Measurements from ENCODE around the gene NEURL1B. TPM values are rescaled to one million over a fixed set of nuclear protein-coding genes. Genes with fewer than 3 reads are reported as not detected.

Gene NEURL1B
- polyA plus RNA-seq, 1 donor from 2014 or later = not detected

GRCh38 chr5:172692981-172693380 is 51.9 kb downstream of the NEURL1B start:
- peaks cover 2% of the 10 kb centered on the region for H3K27me3 Mint-ChIP-seq
- H3K9me3 Mint-ChIP-seq = no peaks in the 10 kb centered on the region
- H3K4me1 Mint-ChIP-seq = peaks cover 6 to 8% (median 7%) of the 10 kb centered on the region in 3 donors
- no peak overlapping the region for H3K27ac Mint-ChIP-seq
- H3K4me3 Mint-ChIP-seq = no peak overlapping the region
- no peaks in the 10 kb centered on the region for H3K36me3 Mint-ChIP-seq

- H3K36me3 Mint-ChIP-seq = no peaks in the 10 kb centered on the region
These were observed 53.0 kb downstream of the NEURL1B start for GRCh38 chr5:172694061-172694460.

GRCh38 chr5:172694541-172694940 is 53.5 kb downstream of the NEURL1B start:
- Mint-ChIP-seq H3K27ac (no peak overlapping the region), H3K27me3 (no peaks in the 10 kb centered on the region), H3K4me1 (peaks cover 6 to 8% (median 7%) of the 10 kb centered on the region in 3 donors), H3K4me3 (peak overlapping the region in 1 of 4 donors; percentile 36), H3K36me3 (no peaks in the 10 kb centered on the region), H3K9me3 (no peaks in the 10 kb centered on the region)

More at GRCh38 chr5:172694061-172694460, 53.0 kb downstream of the NEURL1B start:
- H3K4me1 Mint-ChIP-seq = peaks cover 6 to 8% (median 7%) of the 10 kb centered on the region in 3 donors
- no peaks in the 10 kb centered on the region for H3K9me3 Mint-ChIP-seq
- H3K4me3 Mint-ChIP-seq = no peak overlapping the region
- H3K27ac Mint-ChIP-seq = peak overlapping the region in 1 of 3 donors; percentile 2
- no peaks in the 10 kb centered on the region for H3K27me3 Mint-ChIP-seq

- no peaks in the 10 kb centered on the region for H3K27me3 Mint-ChIP-seq
- H3K4me3 Mint-ChIP-seq = peak overlapping the region in 2 of 4 donors; percentile 17 to 77
- no peak overlapping the region for H3K27ac Mint-ChIP-seq
- no peaks in the 10 kb centered on the region for H3K9me3 Mint-ChIP-seq
- H3K4me1 Mint-ChIP-seq = peaks cover 6 to 8% (median 7%) of the 10 kb centered on the region in 3 donors
- H3K36me3 Mint-ChIP-seq = no peaks in the 10 kb centered on the region
These were observed 54.4 kb downstream of the NEURL1B start for GRCh38 chr5:172695232-172696054.

DNA sequence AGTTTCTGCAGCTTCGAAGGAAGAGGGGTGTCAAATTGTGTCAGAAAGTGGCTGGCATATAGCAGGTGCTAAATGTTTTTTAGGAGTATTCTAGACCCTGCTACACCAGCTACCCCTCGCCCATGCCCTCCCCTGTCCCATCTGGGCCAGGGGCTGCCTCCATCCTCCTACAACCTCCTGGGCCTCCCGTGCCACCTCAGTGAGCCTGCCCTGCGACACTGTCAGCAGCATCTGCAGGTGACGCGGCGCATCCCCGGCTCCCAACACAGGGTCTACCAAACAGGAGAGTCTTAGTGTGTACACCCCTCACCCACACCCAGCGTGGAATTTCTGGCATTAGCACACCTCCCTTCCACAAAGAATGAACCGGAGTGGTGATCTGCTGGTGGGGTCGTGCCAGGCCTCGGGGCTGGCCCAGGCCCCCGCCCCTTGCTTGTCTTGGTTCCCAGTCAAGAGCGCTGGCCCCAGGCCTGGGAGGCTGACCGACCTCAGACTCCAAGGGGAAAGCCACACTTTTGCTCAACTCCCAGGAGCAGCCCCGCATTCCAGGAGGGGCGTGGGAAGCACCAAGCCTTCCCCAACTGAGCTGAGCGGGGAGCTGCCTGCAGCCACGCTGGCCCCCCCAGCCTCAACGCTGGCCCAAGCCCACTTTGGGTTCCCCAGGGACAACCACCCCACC is 55.2 kb downstream of the NEURL1B start:
- no peaks in the 10 kb centered on the region for H3K36me3 Mint-ChIP-seq
- peak overlapping the region in 1 of 4 donors; percentile 60 for H3K4me3 Mint-ChIP-seq
- peaks cover 4% of the 10 kb centered on the region for H3K27me3 Mint-ChIP-seq
- H3K9me3 Mint-ChIP-seq = no peaks in the 10 kb centered on the region
- peak overlapping the region in 1 of 3 donors; percentile 50 for H3K27ac Mint-ChIP-seq
- peaks cover 6 to 11% (median 8%) of the 10 kb centered on the region in 3 donors for H3K4me1 Mint-ChIP-seq

- Mint-ChIP-seq H3K9me3 (no peaks in the 10 kb centered on the region), H3K4me1 (peaks cover 6 to 16% (median 11%) of the 10 kb centered on the region in 3 donors), H3K36me3 (no peaks in the 10 kb centered on the region), H3K4me3 (peak overlapping the region; percentile 81 to 96 (median 92)), H3K27me3 (peaks cover 14% of the 10 kb centered on the region), H3K27ac (peak overlapping the region in 1 of 3 donors; percentile 82)
These were observed 56.4 kb downstream of the NEURL1B start for GRCh38 chr5:172697123-172698121.

- no peak overlapping the region for H3K27ac Mint-ChIP-seq
- H3K36me3 Mint-ChIP-seq = no peaks in the 10 kb centered on the region
- peaks cover 29% of the 10 kb centered on the region for H3K27me3 Mint-ChIP-seq
- H3K9me3 Mint-ChIP-seq = no peaks in the 10 kb centered on the region
- no peak overlapping the region for H3K4me3 Mint-ChIP-seq
- peaks cover 6 to 16% (median 11%) of the 10 kb centered on the region in 3 donors for H3K4me1 Mint-ChIP-seq
These were observed 58.4 kb downstream of the NEURL1B start for GRCh38 chr5:172699423-172699822.

DNA sequence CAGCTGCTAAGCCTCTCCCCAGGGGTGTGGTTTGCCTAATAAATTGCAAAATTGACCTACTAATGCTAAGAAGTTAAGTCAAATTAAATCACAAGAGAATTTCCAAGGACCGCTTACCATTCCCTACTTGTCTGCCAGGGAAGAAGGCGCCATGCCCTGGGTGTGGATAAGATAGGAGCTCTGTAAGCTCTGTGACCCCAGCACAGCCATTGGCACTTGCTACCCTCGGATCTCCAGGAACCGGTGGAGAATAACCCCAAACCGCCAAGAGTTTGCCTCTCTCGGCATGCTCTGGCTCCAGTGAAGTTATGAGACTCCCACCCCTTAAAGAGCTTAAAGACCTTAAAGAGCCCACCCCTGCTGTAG is 58.9 kb downstream of the NEURL1B start:
- H3K4me3 Mint-ChIP-seq = no peak overlapping the region
- H3K9me3 Mint-ChIP-seq = no peaks in the 10 kb centered on the region
- no peaks in the 10 kb centered on the region for H3K36me3 Mint-ChIP-seq
- peaks cover 32% of the 10 kb centered on the region for H3K27me3 Mint-ChIP-seq
- H3K27ac Mint-ChIP-seq = no peak overlapping the region
- peaks cover 6 to 16% (median 11%) of the 10 kb centered on the region in 3 donors for H3K4me1 Mint-ChIP-seq

GRCh38 chr5:172700365-172701290 is 59.6 kb downstream of the NEURL1B start:
- no peak overlapping the region for H3K4me3 Mint-ChIP-seq

DNA sequence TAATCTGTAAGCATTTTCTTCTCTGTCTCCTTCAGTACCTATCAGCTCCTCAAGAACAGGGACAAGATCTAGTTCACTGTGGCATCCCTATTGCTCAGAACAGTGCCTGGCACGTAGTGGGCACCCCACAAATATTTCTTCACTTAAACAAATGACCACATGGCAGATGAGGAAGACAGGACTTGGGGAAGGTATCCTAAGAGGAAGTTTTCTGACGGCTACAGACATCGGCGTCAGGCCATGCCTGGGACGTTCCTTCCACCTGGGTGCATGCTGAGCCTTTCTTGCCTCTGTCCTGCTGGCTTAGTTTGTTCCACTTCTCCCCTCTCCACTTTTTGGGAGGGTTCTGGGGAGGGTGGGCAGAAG is 60.2 kb downstream of the NEURL1B start:
- H3K9me3 Mint-ChIP-seq = no peaks in the 10 kb centered on the region
- peaks cover 32% of the 10 kb centered on the region for H3K27me3 Mint-ChIP-seq
- H3K27ac Mint-ChIP-seq = peak overlapping the region in 1 of 3 donors; percentile 14
- no peaks in the 10 kb centered on the region for H3K36me3 Mint-ChIP-seq
- H3K4me3 Mint-ChIP-seq = no peak overlapping the region
- H3K4me1 Mint-ChIP-seq = peaks cover 6 to 16% (median 11%) of the 10 kb centered on the region in 3 donors

More at GRCh38 chr5:172700365-172701290, 59.6 kb downstream of the NEURL1B start:
- Mint-ChIP-seq H3K27me3 (peaks cover 32% of the 10 kb centered on the region), H3K27ac (peak overlapping the region in 1 of 3 donors; percentile 14), H3K36me3 (no peaks in the 10 kb centered on the region), H3K4me1 (peaks cover 6 to 16% (median 11%) of the 10 kb centered on the region in 3 donors), H3K9me3 (no peaks in the 10 kb centered on the region)

GRCh38 chr5:172703952-172704351 is 62.9 kb downstream of the NEURL1B start:
- Mint-ChIP-seq H3K4me1 (peaks cover 0 to 7% (median 5%) of the 10 kb centered on the region in 3 donors), H3K9me3 (no peaks in the 10 kb centered on the region), H3K4me3 (no peak overlapping the region), H3K27ac (no peak overlapping the region), H3K36me3 (no peaks in the 10 kb centered on the region), H3K27me3 (peaks cover 33% of the 10 kb centered on the region)

DNA sequence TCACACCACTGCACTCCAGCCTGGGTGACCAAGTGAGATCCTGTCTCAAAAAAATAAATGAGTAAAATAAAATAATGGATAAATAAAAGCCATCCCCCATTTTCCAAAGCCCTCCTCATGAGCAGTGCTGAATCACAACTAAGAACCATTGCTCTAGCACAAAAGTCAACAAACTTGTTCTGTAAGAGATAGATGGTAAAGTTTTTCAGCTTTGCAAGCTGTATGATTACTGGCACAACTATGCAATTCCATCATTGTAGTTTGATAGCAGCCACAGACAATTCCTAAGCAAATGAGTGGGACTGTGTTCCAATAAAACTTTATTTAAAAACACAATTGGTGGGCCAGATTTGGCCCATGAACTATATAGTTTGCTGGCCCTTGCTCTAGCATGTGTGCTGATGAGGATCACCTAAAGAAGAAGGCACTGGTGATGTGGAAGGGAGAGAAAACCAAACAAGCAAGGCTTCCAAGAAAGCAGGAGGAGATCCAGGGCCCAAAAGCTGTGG is 64.6 kb downstream of the NEURL1B start:
- H3K4me1 Mint-ChIP-seq = peaks cover 0 to 7% (median 5%) of the 10 kb centered on the region in 3 donors
- H3K9me3 Mint-ChIP-seq = no peaks in the 10 kb centered on the region
- no peaks in the 10 kb centered on the region for H3K36me3 Mint-ChIP-seq
- H3K4me3 Mint-ChIP-seq = no peak overlapping the region
- H3K27me3 Mint-ChIP-seq = peaks cover 46% of the 10 kb centered on the region
- H3K27ac Mint-ChIP-seq = no peak overlapping the region

DNA sequence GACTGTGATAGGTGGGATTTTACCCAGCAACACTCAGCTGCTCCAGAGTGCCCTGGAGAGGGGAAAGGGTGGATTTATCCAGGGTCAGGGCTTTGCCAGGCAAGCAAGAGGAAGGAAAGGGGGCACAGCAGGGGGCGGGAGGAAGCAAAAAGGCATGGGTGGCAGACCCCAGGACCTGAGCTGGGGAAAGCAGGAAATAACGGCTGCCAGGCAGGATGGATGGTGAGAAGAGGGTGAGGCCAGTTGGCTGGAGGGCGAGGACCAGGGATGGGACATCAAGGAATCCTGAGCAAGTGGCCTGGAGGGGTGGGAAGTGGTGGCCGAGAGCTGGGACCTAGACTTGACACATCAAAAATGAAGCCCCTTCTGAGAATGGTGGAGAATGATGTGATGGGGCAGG is 65.7 kb downstream of the NEURL1B start:
- peak overlapping the region in 1 of 4 donors; percentile 32 for H3K4me3 Mint-ChIP-seq
- no peaks in the 10 kb centered on the region for H3K36me3 Mint-ChIP-seq
- no peaks in the 10 kb centered on the region for H3K9me3 Mint-ChIP-seq
- peaks cover 44% of the 10 kb centered on the region for H3K27me3 Mint-ChIP-seq
- H3K27ac Mint-ChIP-seq = no peak overlapping the region
- H3K4me1 Mint-ChIP-seq = peaks cover 0 to 3% (median 1%) of the 10 kb centered on the region in 3 donors
